Measurements from ENCODE around the gene MOGAT1. TPM values are rescaled to one million over a fixed set of nuclear protein-coding genes. Genes with fewer than 3 reads are reported as not detected.

Gene MOGAT1
- total and polyA plus RNA-seq, 2 of the 4 experiments (the other 2 are of a cell fraction), result not detected

GRCh38 chr2:222688917-222689316 lies 17.5 kb downstream of the MOGAT1 start:
- Histone ChIP-seq H4K91ac (ENCODE audit: insufficient read depth, low read depth, low read length) (no peak overlapping the region), H3K9me3 (ENCODE audit: control insufficient read depth, insufficient read depth, low read length) (no peaks in the 10 kb centered on the region), H3K14ac (replicated peaks; ENCODE audit: low read depth, low read length) (no peak overlapping the region), H3K18ac (ENCODE audit: low read depth, low read length) (no peak overlapping the region), H3K9ac (ENCODE audit: low read depth, low read length) (no peak overlapping the region), H2BK120ac (ENCODE audit: low read depth, low read length) (no peak overlapping the region), H3K79me1 (ENCODE audit: low read depth in 1 of 2, low read length in 2 of 2) (no peaks in the 10 kb centered on the region), H3K23ac (ENCODE audit: low read depth, low read length) (no peak overlapping the region), H3K4me2 (ENCODE audit: low read depth, low read length) (no peak overlapping the region), H2AK9ac (replicated peaks; ENCODE audit: low read depth, low read length, poor library complexity) (no peak overlapping the region), H2BK20ac (ENCODE audit: low read depth, low read length) (no peak overlapping the region), H3K9me1 (ENCODE audit: insufficient read depth, low read length) (no peaks in the 10 kb centered on the region), H3K36me3 (ENCODE audit: control insufficient read depth, insufficient read depth, low read length) (no peaks in the 10 kb centered on the region), H3K27ac (ENCODE audit: insufficient read depth, low read length) (no peak overlapping the region), H4K8ac (ENCODE audit: low read depth in 2 of 2, low read length in 2 of 2) (no peak overlapping the region), H3K27me3 (ENCODE audit: control insufficient read depth, insufficient read depth, low read length) (no peaks in the 10 kb centered on the region; the same call in none of the 2 replicates), H3K4me1 (ENCODE audit: control insufficient read depth, insufficient read depth, low read length) (no peaks in the 10 kb centered on the region), H4K20me1 (ENCODE audit: insufficient read depth, low read length) (no peaks in the 10 kb centered on the region), H2AK5ac (ENCODE audit: low read depth, low read length) (no peak overlapping the region), H3K56ac (ENCODE audit: extremely low read depth, insufficient read depth, low read length) (no peak overlapping the region), H3K4ac (ENCODE audit: low read depth, low read length) (no peak overlapping the region), H2BK15ac (ENCODE audit: low read depth, low read length) (no peak overlapping the region), H4K5ac (ENCODE audit: low read depth, low read length) (no peak overlapping the region), H3K4me3 (ENCODE audit: insufficient read depth, low read depth, low read length) (no peak overlapping the region), H2AFZ (replicated peaks; ENCODE audit: low read length, poor library complexity) (no peak overlapping the region), H2BK5ac (ENCODE audit: low read depth, low read length, poor library complexity, severe bottlenecking) (no peak overlapping the region)
- CTCF ChIA-PET, result interaction anchor here (0.6 to 1.2 kb wide), 2 partner anchors 271 to 282 kb away, joined by 4 to 5 read pairs; no protein-coding TSS in a partner anchor
- dilution Hi-C loops (cut with HindIII; ENCODE audit: low sequenced_read_pairs, unreplicated experiment), result no loop called here
- POLR2A ChIA-PET (ENCODE audit: unreplicated experiment), result no interaction called here
- intact Hi-C loops (cut with micrococcal nuclease), result no loop called here
- BruUV-seq (replicated peaks), result no TSS peak
- no peak for ATAC-seq (ENCODE audit: low read depth)
- in situ Hi-C loops (cut with MboI; ENCODE audit: low sequenced_read_pairs), result no loop called here
- no CpG with 5 or more reads among the region's 2 CpGs for WGBS, 2 experiments (ENCODE audit: extremely low coverage in 2 of 2, insufficient read length in 1 of 2)
- TF ChIP-seq MAFK (IDR thresholded peaks at IDR 0.05; ENCODE audit: low read depth, low read length) (0 out of 2 replicates have a peak, but pooled peaks have one; percentile 8), RAD21 (IDR thresholded peaks at IDR 0.05; ENCODE audit: low read length) (no peak)
- no peak for DNase-seq
